ENCODE measurements around the gene MEI1.
A peak's percentile ranks its signal among the peaks of the same experiment; 100 is the strongest.
"Not testable (repeated sequence)": the region's sequence is repeated elsewhere in the genome, so short reads cannot be mapped to it uniquely, and the experiment has no call there.

MEI1 gene

GRCh38 chr22:41683616-41684015 lies 15.7 kb upstream of the MEI1 start:
- no peak for DNase-seq

- DNase-seq: no peak
Measured at GRCh38 chr22:41684194-41684593, 15.1 kb upstream of the MEI1 start.

- not testable (repeated sequence) for DNase-seq
Measured at GRCh38 chr22:41686890-41687289, 12.4 kb upstream of the MEI1 start.

DNA sequence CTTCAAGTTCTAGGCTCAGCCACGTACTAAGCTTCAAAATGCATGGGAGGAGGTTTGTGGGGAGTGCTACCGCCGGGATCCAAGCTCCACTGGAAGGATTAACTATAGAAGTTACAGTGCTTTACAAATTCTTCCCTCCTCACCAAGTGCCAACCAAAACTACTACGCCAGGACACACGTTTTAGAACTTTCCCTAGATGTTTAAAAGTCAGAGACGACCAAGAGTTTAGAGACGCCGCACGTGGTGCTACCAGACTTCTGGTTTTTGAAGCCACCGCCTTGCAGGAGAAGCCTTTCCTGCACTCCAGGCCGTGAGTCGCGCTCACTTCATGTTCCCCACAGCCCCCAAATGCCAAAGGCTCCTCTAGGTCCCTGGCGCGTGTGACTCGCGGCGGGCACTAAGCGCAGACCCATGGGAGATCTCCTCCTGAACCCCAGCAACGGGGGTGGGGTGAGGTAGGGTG lies 11.4 kb upstream of the MEI1 start:
- no peak for DNase-seq

DNA sequence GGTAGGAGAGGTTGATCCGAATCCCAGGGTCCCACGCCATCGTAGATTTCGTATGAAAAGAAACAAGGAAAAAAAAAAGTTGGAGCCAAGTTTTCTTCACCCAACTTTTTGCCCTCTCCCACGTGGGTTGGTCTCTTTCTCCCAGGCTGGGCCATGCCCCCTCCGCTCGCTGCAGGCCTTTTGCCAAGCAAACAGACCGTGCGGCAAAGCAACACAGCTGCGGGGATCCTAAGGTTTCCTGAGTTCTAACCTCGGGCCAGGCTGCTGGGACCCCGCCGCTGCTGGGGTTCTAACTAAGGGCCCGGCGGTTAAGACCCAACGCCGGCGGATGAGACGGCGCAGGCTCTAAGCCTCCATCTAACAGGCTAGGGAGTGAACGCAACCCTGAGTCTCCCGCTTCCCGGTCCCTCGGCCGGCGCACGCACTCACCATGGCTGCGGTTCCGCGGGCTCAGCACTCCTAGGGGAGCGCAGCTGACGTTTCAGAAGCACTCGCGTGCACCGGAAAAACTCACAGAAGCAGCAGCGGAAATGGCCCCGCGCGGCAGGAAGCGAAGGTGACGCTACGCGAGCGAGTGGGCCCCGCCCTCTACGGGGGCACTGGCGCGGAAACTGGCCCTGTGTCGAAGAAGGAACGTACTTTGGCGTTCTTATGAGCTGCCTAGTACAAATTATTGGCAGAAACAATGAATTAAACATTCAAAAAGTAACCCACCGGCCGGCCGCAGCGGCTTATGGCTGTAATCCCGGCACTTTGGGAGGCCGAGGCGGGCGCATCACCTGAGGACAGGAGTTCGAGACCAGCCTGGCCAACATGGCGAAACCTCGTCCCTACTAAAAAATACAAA lies 10.7 kb upstream of the MEI1 start, which contains the start of gene SNU13:
Gene SNU13, minus strand, starts transcription at position 503 of the 847 bp plus-strand sequence. Its CDS starts 71 bp downstream, at position 432.
- DNase-seq: peak; percentile 70

- DNase-seq: no peak
Measured at GRCh38 chr22:41690476-41690875, 8.8 kb upstream of the MEI1 start.

DNA sequence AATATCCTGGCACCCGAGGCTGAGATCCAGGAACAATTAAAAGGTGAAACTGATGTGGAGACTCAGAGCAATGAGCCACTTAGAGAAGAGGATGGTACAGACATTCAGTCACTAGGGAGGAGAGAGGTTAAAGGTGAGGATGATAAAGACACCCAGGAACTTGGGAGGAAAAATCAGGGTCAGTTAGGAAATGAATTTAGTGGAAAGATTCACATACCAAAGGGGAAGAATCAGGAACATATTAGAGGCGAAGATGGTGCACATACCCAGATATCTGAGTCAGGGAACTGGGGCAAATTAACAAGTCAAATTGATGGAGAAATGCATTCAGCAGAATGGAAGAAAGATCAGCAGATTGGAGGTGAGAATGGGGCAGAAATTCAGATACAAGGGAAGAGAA lies 4.1 kb upstream of the MEI1 start:
- no peak for DNase-seq

- no peak for DNase-seq
Measured at GRCh38 chr22:41696703-41697102, 2.6 kb upstream of the MEI1 start.

DNA sequence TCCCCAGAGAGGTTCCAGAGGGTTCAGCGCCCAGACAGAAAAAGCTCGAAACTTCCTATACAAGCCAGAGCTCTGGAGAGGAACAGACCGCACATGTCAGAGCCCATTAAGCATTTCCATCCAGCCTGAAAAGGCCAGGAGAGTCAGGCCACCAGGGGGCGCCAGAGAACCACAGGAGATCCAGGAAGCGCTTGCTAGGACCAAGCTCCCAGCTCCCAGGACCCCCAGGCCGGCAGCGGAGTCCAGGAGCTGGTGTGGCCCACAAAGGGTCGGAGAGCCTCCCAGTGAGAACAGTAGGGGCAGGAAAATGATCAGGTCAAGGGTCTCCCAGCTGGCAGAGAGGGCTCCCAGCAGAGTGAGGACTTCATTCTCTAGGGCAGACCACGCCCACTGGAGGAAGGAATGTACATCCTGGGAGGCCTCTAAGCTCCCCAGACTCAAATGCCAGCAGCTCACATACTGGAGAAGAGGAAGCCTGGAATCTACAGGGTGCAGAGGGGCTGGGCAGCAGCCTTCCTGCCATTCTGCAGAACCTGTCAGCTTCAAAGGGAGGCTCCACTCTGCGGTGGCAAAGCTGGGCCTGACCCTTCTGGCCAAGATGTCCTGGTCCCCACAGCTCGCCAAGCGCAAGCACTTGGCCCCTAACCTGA lies 2.1 kb upstream of the MEI1 start:
- DNase-seq: peak; percentile 58

- no peak for DNase-seq
Measured at GRCh38 chr22:41700108-41700364, 733 bp downstream of the MEI1 start.

DNA sequence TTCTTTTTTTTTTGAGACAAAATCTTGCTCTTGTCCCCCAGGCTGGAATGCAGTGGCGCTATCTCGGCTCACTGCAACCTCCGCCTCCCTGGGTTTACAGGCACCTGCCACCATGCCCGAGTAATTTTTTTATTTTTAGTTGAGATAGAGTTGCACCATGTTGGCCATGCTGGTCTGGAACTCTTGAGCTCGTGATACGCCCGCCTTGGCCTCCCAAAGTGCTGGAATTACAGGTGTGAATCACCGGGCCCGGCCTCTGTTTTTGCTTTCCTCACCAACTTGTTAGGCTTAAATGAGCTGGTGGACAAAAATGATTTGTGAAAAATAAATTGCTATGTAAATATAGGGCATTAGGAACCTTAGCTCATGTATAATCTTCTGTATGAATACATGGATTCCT lies 3.5 kb downstream of the MEI1 start:
- no peak for DNase-seq

DNA sequence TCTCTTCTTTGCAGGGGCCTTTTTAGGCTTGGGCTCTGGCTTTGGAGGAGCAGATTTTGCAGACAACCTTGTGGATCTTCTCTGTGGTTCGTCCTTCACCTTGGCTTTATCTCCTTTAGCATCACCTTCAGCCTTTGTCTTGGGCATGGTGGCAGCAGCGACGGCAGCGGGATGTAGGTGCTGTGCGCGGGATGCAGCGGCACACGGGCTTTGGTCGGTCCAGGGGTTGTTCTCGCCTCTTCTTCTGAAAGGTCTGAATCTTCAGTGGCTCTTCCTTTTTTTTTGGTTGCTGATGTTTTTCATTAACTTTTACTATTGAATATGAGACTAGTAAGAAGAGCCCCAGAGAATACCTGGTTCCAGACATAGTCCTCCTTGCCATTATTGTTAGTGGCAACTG lies 10.0 kb downstream of the MEI1 start:
- DNase-seq: no peak

DNA sequence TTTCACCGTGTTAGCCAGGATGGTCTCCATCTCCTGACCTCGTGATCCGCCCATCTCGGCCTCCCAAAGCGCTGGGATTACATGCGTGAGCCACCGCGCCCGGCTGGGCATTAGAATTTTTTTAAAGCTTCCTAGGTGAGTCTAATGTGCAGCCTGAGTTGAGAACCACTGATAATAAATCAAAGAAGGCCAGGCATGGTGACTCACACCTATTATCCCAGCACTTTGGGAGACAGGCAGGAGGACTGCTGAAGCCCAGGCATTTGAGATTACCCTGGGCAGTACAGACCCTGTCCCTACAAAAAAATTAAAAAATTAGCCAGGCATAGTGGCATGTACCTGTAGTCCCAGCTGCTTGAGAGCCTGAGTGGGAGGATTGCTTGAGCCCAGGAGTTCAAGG lies 13.7 kb downstream of the MEI1 start:
- DNase-seq: no peak

GRCh38 chr22:41722496-41722895 lies 23.2 kb downstream of the MEI1 start:
- DNase-seq: no peak

- no peak for DNase-seq
Measured at GRCh38 chr22:41725510-41726110, 26.3 kb downstream of the MEI1 start.

GRCh38 chr22:41731609-41732008 lies 32.3 kb downstream of the MEI1 start:
- DNase-seq: no peak

DNA sequence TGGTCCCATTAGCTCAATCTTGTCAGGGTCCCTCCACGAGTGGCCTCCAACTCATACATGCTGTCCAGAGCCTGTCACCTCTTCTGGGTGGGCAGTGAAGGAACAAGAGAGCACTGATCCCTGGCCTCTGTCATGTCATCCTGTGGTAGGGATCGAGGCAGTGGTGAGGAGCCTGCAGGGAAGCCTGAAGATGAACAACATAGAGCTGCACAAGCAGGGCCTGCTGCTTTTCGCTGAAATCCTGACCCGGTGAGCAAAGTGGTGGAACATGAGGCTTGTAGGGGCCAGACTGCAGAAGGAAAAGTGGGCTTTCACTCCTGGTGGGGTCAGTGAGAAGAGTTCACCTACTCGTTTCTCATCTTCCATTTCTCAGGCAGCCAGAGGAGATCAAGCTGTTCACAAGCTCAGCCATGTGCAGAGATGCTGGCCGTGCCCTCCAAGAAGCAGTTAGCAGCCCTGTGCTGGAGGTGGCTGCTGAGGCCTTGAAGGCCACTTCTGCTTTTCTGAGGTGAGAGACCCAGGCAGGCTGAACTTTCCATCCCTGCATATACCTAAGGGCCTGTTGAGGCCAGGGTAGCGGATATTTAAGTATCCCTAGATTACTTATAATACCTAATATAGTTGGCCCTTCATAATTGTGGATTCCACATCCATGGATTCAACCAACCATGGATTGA lies 32.9 kb downstream of the MEI1 start:
- DNase-seq: no peak

- DNase-seq: not testable (repeated sequence)
Measured at GRCh38 chr22:41733241-41733640, 33.9 kb downstream of the MEI1 start.

DNA sequence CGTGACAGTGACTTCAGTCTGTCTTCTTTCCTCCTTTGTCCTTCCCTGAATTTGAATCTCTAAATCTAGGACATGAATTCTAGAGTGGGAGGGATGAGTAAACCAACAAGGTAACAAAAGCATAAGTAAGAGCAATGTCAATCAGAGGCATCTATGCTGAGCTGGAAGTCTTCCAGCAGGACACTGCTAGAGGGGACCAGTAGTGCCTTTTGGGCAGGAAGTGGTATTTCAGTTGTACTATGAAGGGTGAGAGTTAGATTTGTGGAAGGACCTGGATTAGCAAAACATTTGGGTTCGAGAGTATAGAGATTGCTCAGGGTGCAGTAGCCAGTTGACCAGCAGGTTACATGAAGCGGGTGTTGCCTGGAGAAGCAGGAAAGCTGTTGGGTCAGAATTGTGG lies 40.3 kb downstream of the MEI1 start:
- DNase-seq: no peak

- DNase-seq: no peak
Measured at GRCh38 chr22:41742918-41743317, 43.6 kb downstream of the MEI1 start.

DNA sequence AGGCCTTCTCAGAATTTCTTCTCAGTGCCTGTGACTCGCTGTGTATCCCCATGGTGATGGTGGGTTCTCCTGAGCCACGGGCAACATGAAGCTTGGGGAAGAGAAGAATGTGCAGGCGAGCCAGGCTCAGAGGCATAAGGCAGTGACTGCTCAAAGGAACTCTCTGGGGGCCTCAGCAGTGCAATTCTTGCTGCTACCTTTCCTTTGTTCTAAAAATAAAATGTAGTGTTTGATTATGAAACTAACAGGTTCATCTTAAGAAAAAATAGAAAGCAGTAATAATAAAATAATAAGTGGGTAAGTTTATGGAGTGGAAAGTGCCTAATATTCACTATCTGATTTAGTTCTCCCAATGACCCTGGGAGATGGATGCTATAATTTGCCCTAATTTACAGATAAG lies 46.7 kb downstream of the MEI1 start:
- DNase-seq: no peak

GRCh38 chr22:41746567-41747400 lies 47.5 kb downstream of the MEI1 start:
- peak; percentile 39 for DNase-seq

Data from NCI-H446 treated with DMSO at 0.1 percent for 48 hours (cell line).